ENCODE measurements around the gene DAGLA. TPM values are rescaled to one million over a fixed set of nuclear protein-coding genes. Genes with fewer than 3 reads are reported as not detected.
"Not testable (repeated sequence)": the region's sequence is repeated elsewhere in the genome, so short reads cannot be mapped to it uniquely, and the experiment has no call there.

The DAGLA gene
- total and polyA plus RNA-seq, 5 donors, result 3.7 to 7.2 (median 5.5) TPM

DNA sequence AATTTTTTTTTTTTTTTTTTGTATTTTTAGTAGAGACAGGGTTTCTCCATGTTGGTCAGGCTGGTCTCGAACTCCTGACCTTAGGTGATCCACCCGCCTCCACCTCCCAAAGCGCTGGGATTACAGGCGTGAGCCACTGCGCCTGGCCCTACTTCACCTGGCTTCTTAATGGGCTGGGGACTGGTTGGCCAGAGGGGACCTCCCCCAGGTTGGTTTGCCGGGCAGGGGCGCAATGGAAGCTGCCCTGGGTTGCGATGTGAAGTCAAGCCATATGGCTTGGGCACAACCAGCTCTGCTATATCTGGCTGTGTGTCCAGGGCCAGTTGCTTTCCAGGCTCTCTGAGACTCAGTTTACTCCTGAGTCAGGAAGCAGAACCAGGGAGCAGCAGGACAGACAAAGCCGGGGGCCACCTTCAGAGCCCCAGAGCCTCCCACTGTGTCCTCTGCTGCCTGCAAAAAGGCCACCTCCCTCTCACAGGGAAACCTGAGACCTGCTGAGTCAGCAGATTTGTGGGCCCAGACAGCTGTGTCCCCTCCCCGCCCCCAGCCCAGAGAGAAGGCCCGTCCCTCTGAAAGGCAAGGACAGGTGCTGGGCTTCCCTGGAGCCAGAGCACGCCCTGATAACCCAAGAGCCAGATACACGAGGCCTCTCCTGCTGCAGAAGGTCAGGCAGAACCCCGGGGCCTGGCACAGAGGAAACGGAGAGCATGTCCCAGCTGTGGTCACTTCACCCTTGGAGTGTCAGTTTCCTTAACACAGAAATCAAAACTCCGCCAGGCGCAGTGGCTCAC lies 29.2 kb upstream of the DAGLA start:
- Histone ChIP-seq H3K27ac (ENCODE audit: low read length) (no peak overlapping the region), H3K9me3 (ENCODE audit: control insufficient read depth, low read length) (no peaks in the 10 kb centered on the region), H3K4me3 (ENCODE audit: low read length) (no peak overlapping the region), H3K4me1 (ENCODE audit: control insufficient read depth, insufficient read depth, low read length) (no peaks in the 10 kb centered on the region), H3K27me3 (ENCODE audit: control insufficient read depth, insufficient read depth) (no peaks in the 10 kb centered on the region)
- ATAC-seq (peak in 1 of 2 donors; percentile 9), DNase-seq (no peak)
- 85% methylated on average over 17 of the region's 17 CpGs for WGBS
- intact Hi-C loops (cut with DNase I), result no loop called here

GRCh38 chr11:61652135-61652534 lies 28.1 kb upstream of the DAGLA start:
- 80% methylated on average over 1 of the region's 1 CpG for WGBS
- DNase-seq, result no peak
- no peaks in the 10 kb centered on the region for H3K4me1 ChIP-seq (ENCODE audit: control insufficient read depth, insufficient read depth, low read length)
- no peak overlapping the region for H3K4me3 ChIP-seq (ENCODE audit: low read length)
- H3K27me3 ChIP-seq (ENCODE audit: control insufficient read depth, insufficient read depth), result no peaks in the 10 kb centered on the region
- no peak for ATAC-seq
- no peaks in the 10 kb centered on the region for H3K9me3 ChIP-seq (ENCODE audit: control insufficient read depth, low read length)
- intact Hi-C loops (cut with DNase I), result no loop called here
- H3K27ac ChIP-seq (ENCODE audit: low read length), result no peak overlapping the region

DNA sequence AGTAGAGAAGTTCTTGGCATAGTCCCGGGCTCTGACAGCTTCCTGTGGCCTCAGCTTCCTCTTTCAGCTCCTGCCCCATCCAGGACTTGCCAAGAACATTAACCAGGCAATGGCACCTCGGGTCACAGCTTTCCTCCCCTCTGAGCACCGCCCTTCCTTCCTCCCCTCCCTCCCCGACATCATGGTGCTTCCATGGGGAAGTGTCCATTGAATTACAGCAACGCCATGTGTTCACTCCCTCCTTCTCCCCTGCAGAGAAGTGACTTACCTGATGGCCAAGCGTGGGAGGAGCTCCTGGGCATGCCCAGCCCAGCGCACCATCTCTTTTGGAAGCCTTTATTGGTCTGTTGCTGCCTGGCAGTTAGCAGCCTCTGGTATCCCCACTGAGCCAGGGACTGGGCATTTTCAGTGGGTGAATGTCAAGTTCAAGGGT lies 25.8 kb upstream of the DAGLA start:
- Histone ChIP-seq H3K4me3 (ENCODE audit: low read length) (no peak overlapping the region), H3K4me1 (ENCODE audit: control insufficient read depth, insufficient read depth, low read length) (no peaks in the 10 kb centered on the region), H3K27ac (ENCODE audit: low read length) (no peak overlapping the region), H3K27me3 (ENCODE audit: control insufficient read depth, insufficient read depth) (no peaks in the 10 kb centered on the region), H3K9me3 (ENCODE audit: control insufficient read depth, low read length) (no peaks in the 10 kb centered on the region)
- intact Hi-C loops (cut with DNase I), result no loop called here
- ATAC-seq (peak; percentile 92 to 94), DNase-seq (peak; percentile 66 to 84 (median 82))
- WGBS, result 30% methylated on average over 7 of the region's 7 CpGs

- H3K27ac ChIP-seq (ENCODE audit: low read length); H3K9me3 ChIP-seq (ENCODE audit: control insufficient read depth, low read length); H3K4me3 ChIP-seq (ENCODE audit: low read length); H3K4me1 ChIP-seq (ENCODE audit: control insufficient read depth, insufficient read depth, low read length); intact Hi-C loops (cut with DNase I); H3K27me3 ChIP-seq (ENCODE audit: control insufficient read depth, insufficient read depth); DNase-seq; ATAC-seq: not testable (repeated sequence)
- 51% methylated on average over 15 of the region's 17 CpGs for WGBS
These were observed 24.7 kb upstream of the DAGLA start for GRCh38 chr11:61655266-61656159.

- intact Hi-C loops (cut with DNase I), result no loop called here
- WGBS, result 87% methylated on average over 13 of the region's 13 CpGs
- Histone ChIP-seq H3K9me3 (ENCODE audit: control insufficient read depth, low read length) (no peaks in the 10 kb centered on the region), H3K27me3 (ENCODE audit: control insufficient read depth, insufficient read depth) (no peaks in the 10 kb centered on the region), H3K27ac (ENCODE audit: low read length) (no peak overlapping the region), H3K4me3 (ENCODE audit: low read length) (no peak overlapping the region), H3K4me1 (ENCODE audit: control insufficient read depth, insufficient read depth, low read length) (no peaks in the 10 kb centered on the region)
- no peak for DNase-seq
- ATAC-seq, result peak in 1 of 2 donors; percentile 9
These were observed 23.7 kb upstream of the DAGLA start for GRCh38 chr11:61656347-61657077.

- intact Hi-C loops (cut with DNase I), result no loop called here
- no peaks in the 10 kb centered on the region for H3K4me1 ChIP-seq (ENCODE audit: control insufficient read depth, insufficient read depth, low read length)
- H3K27me3 ChIP-seq (ENCODE audit: control insufficient read depth, insufficient read depth), result no peaks in the 10 kb centered on the region
- no peaks in the 10 kb centered on the region for H3K9me3 ChIP-seq (ENCODE audit: control insufficient read depth, low read length)
- ATAC-seq, result no peak
- 67% methylated on average over 11 of the region's 11 CpGs for whole genome bisulfite sequencing
- DNase-seq, result no peak
- H3K4me3 ChIP-seq (ENCODE audit: low read length), result no peak overlapping the region
- no peak overlapping the region for H3K27ac ChIP-seq (ENCODE audit: low read length)
These were observed 22.5 kb upstream of the DAGLA start for GRCh38 chr11:61657566-61658290.

- DNase-seq (no peak), ATAC-seq (no peak)
- Histone ChIP-seq H3K27me3 (ENCODE audit: control insufficient read depth, insufficient read depth) (no peaks in the 10 kb centered on the region), H3K4me1 (ENCODE audit: control insufficient read depth, insufficient read depth, low read length) (no peaks in the 10 kb centered on the region), H3K9me3 (ENCODE audit: control insufficient read depth, low read length) (no peaks in the 10 kb centered on the region), H3K27ac (ENCODE audit: low read length) (no peak overlapping the region), H3K4me3 (ENCODE audit: low read length) (no peak overlapping the region)
- WGBS, result 83% methylated on average over 8 of the region's 8 CpGs
- intact Hi-C loops (cut with DNase I), result no loop called here
These were observed 20.6 kb upstream of the DAGLA start for GRCh38 chr11:61659413-61660196.

- H3K9me3 ChIP-seq (ENCODE audit: control insufficient read depth, low read length); H3K4me3 ChIP-seq (ENCODE audit: low read length); ATAC-seq; intact Hi-C loops (cut with DNase I); H3K27me3 ChIP-seq (ENCODE audit: control insufficient read depth, insufficient read depth); H3K4me1 ChIP-seq (ENCODE audit: control insufficient read depth, insufficient read depth, low read length); H3K27ac ChIP-seq (ENCODE audit: low read length); DNase-seq: not testable (repeated sequence)
- WGBS, result 72% methylated on average over 4 of the region's 4 CpGs
These were observed 19.2 kb upstream of the DAGLA start for GRCh38 chr11:61660997-61661396.

- DNase-seq, result no peak
These were observed 13.4 kb upstream of the DAGLA start for GRCh38 chr11:61666684-61667297.

More at GRCh38 chr11:61666684-61667297, 13.4 kb upstream of the DAGLA start:
- no peak for ATAC-seq
- Histone ChIP-seq H3K9me3 (ENCODE audit: control insufficient read depth, low read length) (no peaks in the 10 kb centered on the region), H3K27ac (ENCODE audit: low read length) (no peak overlapping the region), H3K4me1 (ENCODE audit: control insufficient read depth, insufficient read depth, low read length) (no peaks in the 10 kb centered on the region), H3K27me3 (ENCODE audit: control insufficient read depth, insufficient read depth) (no peaks in the 10 kb centered on the region), H3K4me3 (ENCODE audit: low read length) (no peak overlapping the region)
- 87% methylated on average over 3 of the region's 3 CpGs for WGBS
- intact Hi-C loops (cut with DNase I), result no loop called here
